Measurements from ENCODE around the gene LY9.

- TF ChIP-seq, protein P1, sequence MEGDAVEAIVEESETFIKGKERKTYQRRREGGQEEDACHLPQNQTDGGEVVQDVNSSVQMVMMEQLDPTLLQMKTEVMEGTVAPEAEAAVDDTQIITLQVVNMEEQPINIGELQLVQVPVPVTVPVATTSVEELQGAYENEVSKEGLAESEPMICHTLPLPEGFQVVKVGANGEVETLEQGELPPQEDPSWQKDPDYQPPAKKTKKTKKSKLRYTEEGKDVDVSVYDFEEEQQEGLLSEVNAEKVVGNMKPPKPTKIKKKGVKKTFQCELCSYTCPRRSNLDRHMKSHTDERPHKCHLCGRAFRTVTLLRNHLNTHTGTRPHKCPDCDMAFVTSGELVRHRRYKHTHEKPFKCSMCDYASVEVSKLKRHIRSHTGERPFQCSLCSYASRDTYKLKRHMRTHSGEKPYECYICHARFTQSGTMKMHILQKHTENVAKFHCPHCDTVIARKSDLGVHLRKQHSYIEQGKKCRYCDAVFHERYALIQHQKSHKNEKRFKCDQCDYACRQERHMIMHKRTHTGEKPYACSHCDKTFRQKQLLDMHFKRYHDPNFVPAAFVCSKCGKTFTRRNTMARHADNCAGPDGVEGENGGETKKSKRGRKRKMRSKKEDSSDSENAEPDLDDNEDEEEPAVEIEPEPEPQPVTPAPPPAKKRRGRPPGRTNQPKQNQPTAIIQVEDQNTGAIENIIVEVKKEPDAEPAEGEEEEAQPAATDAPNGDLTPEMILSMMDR (conservative IDR thresholded peaks at IDR 0.05; ENCODE audit: low read depth, low read length), result no peak
- TF ChIP-seq EZH2 (IDR thresholded peaks at IDR 0.05; ENCODE audit: borderline replicate concordance, low read depth, low read length, poor library complexity, severe bottlenecking), result no peak
Observed at GRCh38 chr1:160836561-160836960, 40.6 kb downstream of the LY9 start.
